ENCODE data around the gene BCR. TPM values are rescaled to one million over a fixed set of nuclear protein-coding genes. Genes with fewer than 3 reads are reported as not detected.
A peak's percentile ranks its signal among the peaks of the same experiment; 100 is the strongest.

BCR gene
- total and polyA plus RNA-seq, 2 donors (not counting 1 experiment from before 2014, with no cell fraction given): 30.2 to 46.4 TPM

GRCh38 chr22:23225724-23226496, 45.6 kb downstream of the BCR start:
- POLR2A ChIA-PET: no interaction called here
- Histone ChIP-seq H3K9ac (ENCODE audit: low read length) (no peak overlapping the region), H3K36me3 (replicated peaks in 1 of 2; ENCODE audit: control extremely low read depth in 1 of 2, control insufficient read depth in 1 of 2, extremely low read depth in 1 of 2, insufficient read depth in 2 of 2, low read length in 1 of 2) (peaks cover 0 to 5% of the 10 kb centered on the region in 2 experiments), H3K27ac (ENCODE audit: low read length in 2 of 2) (no peak overlapping the region), H3K79me2 (ENCODE audit: control insufficient read depth, insufficient read depth, low read length) (peaks cover 97% of the 10 kb centered on the region), H3K4me2 (replicated peaks; ENCODE audit: low read depth, low read length, poor library complexity, severe bottlenecking) (peak overlapping the region; percentile 21), H2AFZ (ENCODE audit: insufficient read depth, low read depth, low read length, poor library complexity, severe bottlenecking) (no peak overlapping the region), H3K4me3 (ENCODE audit: control extremely low read depth in 1 of 5, extremely low read depth in 1 of 5, insufficient read depth in 1 of 5, low read depth in 2 of 5, low read length in 4 of 5) (no peak overlapping the region), H3K9me3 (ENCODE audit: control extremely low read depth in 1 of 3, control insufficient read depth in 2 of 3, insufficient read depth in 1 of 3, low read length in 2 of 3) (peaks cover 0 to 23% (median 19%) of the 10 kb centered on the region in 3 donors), H4K20me1 (ENCODE audit: control insufficient read depth, insufficient read depth, low read length, poor library complexity, severe bottlenecking) (peaks cover 25% of the 10 kb centered on the region), H3K27me3 (replicated peaks in 1 of 4; ENCODE audit: control extremely low read depth in 1 of 4, control insufficient read depth in 3 of 4, insufficient read depth in 4 of 4, low read length in 3 of 4) (no peaks in the 10 kb centered on the region), H3K4me1 (ENCODE audit: control insufficient read depth in 2 of 2, insufficient read depth in 2 of 2, low read length in 2 of 2) (peaks cover 15 to 31% of the 10 kb centered on the region in 2 donors)
- Mint-ChIP-seq H3K4me3 (no peak overlapping the region), H3K9me3 (ENCODE audit: insufficient read depth) (peaks cover 14% of the 10 kb centered on the region), H3K27me3 (no peaks in the 10 kb centered on the region), H3K27ac (no peak overlapping the region), H3K4me1 (peaks cover 24% of the 10 kb centered on the region)
- 49% methylated on average over 4 of the region's 8 CpGs for WGBS (ENCODE audit: insufficient coverage)
- ATAC-seq (ENCODE audit: low read depth) (no peak), DNase-seq (no peak)
- CTCF ChIA-PET: interaction anchor here (0.9 to 1.1 kb wide), 3 partner anchors 13 to 56 kb away, joined by 3 to 4 read pairs (median 3); no protein-coding TSS in a partner anchor
- intact Hi-C loops (cut with micrococcal nuclease): no loop called here
- TF ChIP-seq EZH2 (IDR thresholded peaks at IDR 0.05; ENCODE audit: borderline replicate concordance, insufficient read depth, low read depth, low read length, poor library complexity, severe bottlenecking): no peak
- TF ChIP-seq CTCF (IDR thresholded peaks at IDR 0.05): no peak

GRCh38 chr22:23226497-23226850, 46.2 kb downstream of the BCR start:
- H3K9ac ChIP-seq (ENCODE audit: low read length): no peak overlapping the region
- POLR2A ChIA-PET: no interaction called here
- TF ChIP-seq EZH2 (IDR thresholded peaks at IDR 0.05; ENCODE audit: borderline replicate concordance, insufficient read depth, low read depth, low read length, poor library complexity, severe bottlenecking) (no peak), CTCF (IDR thresholded peaks at IDR 0.05) (no peak)
- Mint-ChIP-seq H3K4me1 (peaks cover 18% of the 10 kb centered on the region), H3K4me3 (no peak overlapping the region), H3K27me3 (no peaks in the 10 kb centered on the region), H3K27ac (no peak overlapping the region), H3K9me3 (ENCODE audit: insufficient read depth) (peaks cover 14% of the 10 kb centered on the region)
- ATAC-seq (ENCODE audit: low read depth): no peak
- no peak overlapping the region for H3K27ac ChIP-seq (ENCODE audit: low read length in 2 of 2)
- no peak overlapping the region for H2AFZ ChIP-seq (ENCODE audit: insufficient read depth, low read depth, low read length, poor library complexity, severe bottlenecking)
- intact Hi-C loops (cut with micrococcal nuclease): no loop called here
- no peak overlapping the region for H3K4me3 ChIP-seq (ENCODE audit: control extremely low read depth in 1 of 5, extremely low read depth in 1 of 5, insufficient read depth in 1 of 5, low read depth in 2 of 5, low read length in 4 of 5)
- peaks cover 10 to 25% of the 10 kb centered on the region in 2 donors for H3K4me1 ChIP-seq (ENCODE audit: control insufficient read depth in 2 of 2, insufficient read depth in 2 of 2, low read length in 2 of 2)
- H3K4me2 ChIP-seq (replicated peaks; ENCODE audit: low read depth, low read length, poor library complexity, severe bottlenecking): no peak overlapping the region
- no peaks in the 10 kb centered on the region for H3K27me3 ChIP-seq (replicated peaks in 1 of 4; ENCODE audit: control extremely low read depth in 1 of 4, control insufficient read depth in 3 of 4, insufficient read depth in 4 of 4, low read length in 3 of 4)
- DNase-seq: no peak
- CTCF ChIA-PET: interaction anchor here (0.9 to 1.0 kb wide), 3 partner anchors 12 to 55 kb away, joined by 3 to 4 read pairs (median 4); no protein-coding TSS in a partner anchor
- H3K9me3 ChIP-seq (ENCODE audit: control extremely low read depth in 1 of 3, control insufficient read depth in 2 of 3, insufficient read depth in 1 of 3, low read length in 2 of 3): peaks cover 0 to 23% (median 19%) of the 10 kb centered on the region in 3 donors
- peaks cover 19% of the 10 kb centered on the region for H4K20me1 ChIP-seq (ENCODE audit: control insufficient read depth, insufficient read depth, low read length, poor library complexity, severe bottlenecking)
- H3K79me2 ChIP-seq (ENCODE audit: control insufficient read depth, insufficient read depth, low read length): peaks cover 97% of the 10 kb centered on the region
- peaks cover 0 to 5% of the 10 kb centered on the region in 2 experiments for H3K36me3 ChIP-seq (replicated peaks in 1 of 2; ENCODE audit: control extremely low read depth in 1 of 2, control insufficient read depth in 1 of 2, extremely low read depth in 1 of 2, insufficient read depth in 2 of 2, low read length in 1 of 2)

Measured in B cell (primary cell).